ENCODE data around the gene TRAF3IP1. TPM values are rescaled to one million over a fixed set of nuclear protein-coding genes. Genes with fewer than 3 reads are reported as not detected.
A peak's percentile ranks its signal among the peaks of the same experiment; 100 is the strongest.
"Not testable (repeated sequence)": the region's sequence is repeated elsewhere in the genome, so short reads cannot be mapped to it uniquely, and the experiment has no call there.

Gene TRAF3IP1
- total RNA-seq, 1 experiment from 2014 or later = 7.0 TPM

GRCh38 chr2:238426568-238427434 is 106.5 kb downstream of the TRAF3IP1 start, which contains the start of gene ASB1:
Gene ASB1, plus strand, starts transcription at chr2:238426927. Its CDS starts 144 bp downstream, at chr2:238427071.
- peak; percentile 94 for DNase-seq (ENCODE audit: low read depth)

GRCh38 chr2:238427435-238428162 is 107.3 kb downstream of the TRAF3IP1 start:
- no peak for DNase-seq (ENCODE audit: low read depth)

- DNase-seq (ENCODE audit: low read depth) = no peak
Measured at GRCh38 chr2:238428866-238429265, 108.5 kb downstream of the TRAF3IP1 start.

- DNase-seq (ENCODE audit: low read depth) = no peak
Measured at GRCh38 chr2:238430781-238431180, 110.5 kb downstream of the TRAF3IP1 start.

GRCh38 chr2:238431456-238431855 is 111.1 kb downstream of the TRAF3IP1 start:
- DNase-seq (ENCODE audit: low read depth) = no peak

GRCh38 chr2:238433300-238433915 is 113.1 kb downstream of the TRAF3IP1 start:
- DNase-seq (ENCODE audit: low read depth) = no peak

- DNase-seq (ENCODE audit: low read depth) = peak; percentile 34
Measured at GRCh38 chr2:238433941-238434845, 113.9 kb downstream of the TRAF3IP1 start.

- no peak for DNase-seq (ENCODE audit: low read depth)
Measured at GRCh38 chr2:238434846-238435751, 114.8 kb downstream of the TRAF3IP1 start.

GRCh38 chr2:238435752-238436096 is 115.4 kb downstream of the TRAF3IP1 start:
- DNase-seq (ENCODE audit: low read depth) = no peak

GRCh38 chr2:238438856-238439849 is 118.8 kb downstream of the TRAF3IP1 start:
- DNase-seq (ENCODE audit: low read depth) = peak; percentile 94

GRCh38 chr2:238439917-238440316 is 119.6 kb downstream of the TRAF3IP1 start:
- no peak for DNase-seq (ENCODE audit: low read depth)

- no peak for DNase-seq (ENCODE audit: low read depth)
Measured at GRCh38 chr2:238440331-238440730, 120.0 kb downstream of the TRAF3IP1 start.

GRCh38 chr2:238440767-238441166 is 120.4 kb downstream of the TRAF3IP1 start:
- no peak for DNase-seq (ENCODE audit: low read depth)

- DNase-seq (ENCODE audit: low read depth) = no peak
Measured at GRCh38 chr2:238441262-238442114, 121.2 kb downstream of the TRAF3IP1 start.

GRCh38 chr2:238442257-238442656 is 121.9 kb downstream of the TRAF3IP1 start:
- not testable (repeated sequence) for DNase-seq (ENCODE audit: low read depth)

- DNase-seq (ENCODE audit: low read depth) = no peak
Measured at GRCh38 chr2:238444242-238444641, 123.9 kb downstream of the TRAF3IP1 start.

GRCh38 chr2:238445409-238446190 is 125.3 kb downstream of the TRAF3IP1 start:
- no peak for DNase-seq (ENCODE audit: low read depth)

Measured in Daoy (cell line).